Measurements from ENCODE around the gene MACC1. TPM values are rescaled to one million over a fixed set of nuclear protein-coding genes. Genes with fewer than 3 reads are reported as not detected.

The MACC1 gene
- total and polyA plus RNA-seq, 9 of the 15 experiments (the other 6 are each of a cell fraction or from before 2014, with no cell fraction given): 5.9 to 30.2 (median 10.4) TPM

GRCh38 chr7:20200361-20200760 is 16.8 kb downstream of the MACC1 start (continued):
- TF ChIP-seq ZKSCAN1 (IDR thresholded peaks at IDR 0.05; ENCODE audit: low read depth, low read length): no peak
- no peak for TF ChIP-seq TRIM25 (IDR thresholded peaks at IDR 0.05; ENCODE audit: borderline replicate concordance)
- no peak for TF ChIP-seq ZNF134 (CRISPR knock-in tag; conservative IDR thresholded peaks at IDR 0.05)
- TF ChIP-seq GTF2B (IDR thresholded peaks at IDR 0.05; ENCODE audit: extremely low read depth, insufficient read length): no peak
- TF ChIP-seq CHD7 (IDR thresholded peaks at IDR 0.05; ENCODE audit: low read depth, low read length): no peak
- no peak for TF ChIP-seq MITF (IDR thresholded peaks at IDR 0.05)
- TF ChIP-seq SP1 (CRISPR knock-in tag; IDR thresholded peaks at IDR 0.05): no peak
- TF ChIP-seq ZNF639 (CRISPR knock-in tag; conservative IDR thresholded peaks at IDR 0.05 in 1 of 2, IDR thresholded peaks at IDR 0.05 in 1 of 2): no peak
- peak; percentile 27; the same call in 1 of the 2 replicates for TF ChIP-seq JUND (IDR thresholded peaks at IDR 0.05; ENCODE audit: borderline replicate concordance, low read depth, low read length)
- TF ChIP-seq JUND (tag; IDR thresholded peaks at IDR 0.05; ENCODE audit: borderline replicate concordance, low read depth, low read length): no peak
- peak; percentile 44; the same call in 1 of the 2 replicates for TF ChIP-seq ZNF24 (IDR thresholded peaks at IDR 0.05)
